Measurements from ENCODE around the gene ADAMTS4. TPM values are rescaled to one million over a fixed set of nuclear protein-coding genes. Genes with fewer than 3 reads are reported as not detected.

ADAMTS4 gene
- total and polyA plus RNA-seq, 9 of the 15 experiments (the other 6 are each of a cell fraction or from before 2014, with no cell fraction given): 0.07 to 3.7 (median 0.41) TPM

DNA sequence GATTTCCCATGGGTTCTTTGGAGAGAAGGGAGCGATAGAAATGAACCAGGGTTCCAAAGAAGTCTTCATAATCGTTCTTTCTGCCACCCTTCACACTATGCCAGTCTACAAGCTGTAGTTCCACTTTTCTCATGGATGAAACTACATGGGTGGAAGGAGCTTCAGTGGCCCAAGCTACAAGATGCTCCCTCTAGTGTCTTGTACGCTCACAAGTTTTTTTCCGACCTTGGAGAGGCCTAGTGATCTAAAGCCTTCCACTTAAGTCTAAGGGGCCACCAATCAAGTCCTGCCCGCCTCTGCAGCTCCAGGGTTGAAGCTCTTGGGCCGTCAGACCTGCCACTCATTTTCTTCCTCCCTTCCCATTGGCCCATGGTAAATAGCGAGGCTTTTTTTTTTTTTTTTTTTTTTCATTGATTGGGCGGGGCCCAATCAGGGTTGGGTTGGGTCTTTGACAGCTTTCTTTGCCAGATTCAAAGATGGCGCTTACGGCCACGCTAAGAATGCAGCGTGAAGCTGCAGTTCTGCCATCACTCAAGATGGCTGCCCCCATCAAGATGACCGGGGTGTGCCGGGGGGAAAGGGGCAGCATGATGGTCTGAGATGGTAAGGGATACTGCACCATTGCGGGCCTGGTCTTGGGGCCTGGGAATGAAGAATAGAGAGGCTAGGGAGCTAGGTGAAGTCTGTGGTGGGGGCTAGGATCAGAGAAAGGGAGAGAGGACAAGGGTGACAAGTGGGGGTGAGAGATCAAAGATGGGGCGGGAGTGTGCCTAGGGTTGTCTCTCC, 26.9 kb upstream of the ADAMTS4 start, which contains the start of gene TOMM40L (continued):
- TF ChIP-seq, protein P1, sequence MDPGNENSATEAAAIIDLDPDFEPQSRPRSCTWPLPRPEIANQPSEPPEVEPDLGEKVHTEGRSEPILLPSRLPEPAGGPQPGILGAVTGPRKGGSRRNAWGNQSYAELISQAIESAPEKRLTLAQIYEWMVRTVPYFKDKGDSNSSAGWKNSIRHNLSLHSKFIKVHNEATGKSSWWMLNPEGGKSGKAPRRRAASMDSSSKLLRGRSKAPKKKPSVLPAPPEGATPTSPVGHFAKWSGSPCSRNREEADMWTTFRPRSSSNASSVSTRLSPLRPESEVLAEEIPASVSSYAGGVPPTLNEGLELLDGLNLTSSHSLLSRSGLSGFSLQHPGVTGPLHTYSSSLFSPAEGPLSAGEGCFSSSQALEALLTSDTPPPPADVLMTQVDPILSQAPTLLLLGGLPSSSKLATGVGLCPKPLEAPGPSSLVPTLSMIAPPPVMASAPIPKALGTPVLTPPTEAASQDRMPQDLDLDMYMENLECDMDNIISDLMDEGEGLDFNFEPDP (CRISPR knock-in tag; IDR thresholded peaks at IDR 0.05): no peak
- TF ChIP-seq MAFK (IDR thresholded peaks at IDR 0.05; ENCODE audit: low read length) (no peak), ZNF263 (CRISPR knock-in tag; IDR thresholded peaks at IDR 0.05; ENCODE audit: borderline replicate concordance) (0 out of 2 replicates have a peak, but pooled peaks have one; percentile 20), HIVEP1 (CRISPR knock-in tag; IDR thresholded peaks at IDR 0.05) (no peak), MTA1 (IDR thresholded peaks at IDR 0.05; ENCODE audit: borderline replicate concordance) (0 out of 2 replicates have a peak, but pooled peaks have one; percentile 10), NFIC (IDR thresholded peaks at IDR 0.05) (peak; percentile 12; the same call in 1 of the 2 replicates), SRSF3 (IDR thresholded peaks at IDR 0.05; ENCODE audit: insufficient read depth, low read length) (no peak), RBM25 (IDR thresholded peaks at IDR 0.05; ENCODE audit: low read depth, low read length, severe bottlenecking) (peak; percentile 88), CBFA2T3 (IDR thresholded peaks at IDR 0.05) (no peak), POLR2B (IDR thresholded peaks at IDR 0.05; ENCODE audit: low read depth, partially characterized antibody) (peak; percentile 39), IFI16 (CRISPR knock-in tag; IDR thresholded peaks at IDR 0.05) (no peak), ESRRA (IDR thresholded peaks at IDR 0.05; ENCODE audit: borderline replicate concordance, low read depth) (peak; percentile 89)
- TF ChIP-seq, protein P2, sequence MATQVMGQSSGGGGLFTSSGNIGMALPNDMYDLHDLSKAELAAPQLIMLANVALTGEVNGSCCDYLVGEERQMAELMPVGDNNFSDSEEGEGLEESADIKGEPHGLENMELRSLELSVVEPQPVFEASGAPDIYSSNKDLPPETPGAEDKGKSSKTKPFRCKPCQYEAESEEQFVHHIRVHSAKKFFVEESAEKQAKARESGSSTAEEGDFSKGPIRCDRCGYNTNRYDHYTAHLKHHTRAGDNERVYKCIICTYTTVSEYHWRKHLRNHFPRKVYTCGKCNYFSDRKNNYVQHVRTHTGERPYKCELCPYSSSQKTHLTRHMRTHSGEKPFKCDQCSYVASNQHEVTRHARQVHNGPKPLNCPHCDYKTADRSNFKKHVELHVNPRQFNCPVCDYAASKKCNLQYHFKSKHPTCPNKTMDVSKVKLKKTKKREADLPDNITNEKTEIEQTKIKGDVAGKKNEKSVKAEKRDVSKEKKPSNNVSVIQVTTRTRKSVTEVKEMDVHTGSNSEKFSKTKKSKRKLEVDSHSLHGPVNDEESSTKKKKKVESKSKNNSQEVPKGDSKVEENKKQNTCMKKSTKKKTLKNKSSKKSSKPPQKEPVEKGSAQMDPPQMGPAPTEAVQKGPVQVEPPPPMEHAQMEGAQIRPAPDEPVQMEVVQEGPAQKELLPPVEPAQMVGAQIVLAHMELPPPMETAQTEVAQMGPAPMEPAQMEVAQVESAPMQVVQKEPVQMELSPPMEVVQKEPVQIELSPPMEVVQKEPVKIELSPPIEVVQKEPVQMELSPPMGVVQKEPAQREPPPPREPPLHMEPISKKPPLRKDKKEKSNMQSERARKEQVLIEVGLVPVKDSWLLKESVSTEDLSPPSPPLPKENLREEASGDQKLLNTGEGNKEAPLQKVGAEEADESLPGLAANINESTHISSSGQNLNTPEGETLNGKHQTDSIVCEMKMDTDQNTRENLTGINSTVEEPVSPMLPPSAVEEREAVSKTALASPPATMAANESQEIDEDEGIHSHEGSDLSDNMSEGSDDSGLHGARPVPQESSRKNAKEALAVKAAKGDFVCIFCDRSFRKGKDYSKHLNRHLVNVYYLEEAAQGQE (IDR thresholded peaks at IDR 0.05; ENCODE audit: borderline replicate concordance): peak; percentile 67; the same call in 1 of the 2 replicates
- TF ChIP-seq, protein P2 (CRISPR knock-in tag; IDR thresholded peaks at IDR 0.05; ENCODE audit: low read depth): no peak
- TF ChIP-seq, protein P3, sequence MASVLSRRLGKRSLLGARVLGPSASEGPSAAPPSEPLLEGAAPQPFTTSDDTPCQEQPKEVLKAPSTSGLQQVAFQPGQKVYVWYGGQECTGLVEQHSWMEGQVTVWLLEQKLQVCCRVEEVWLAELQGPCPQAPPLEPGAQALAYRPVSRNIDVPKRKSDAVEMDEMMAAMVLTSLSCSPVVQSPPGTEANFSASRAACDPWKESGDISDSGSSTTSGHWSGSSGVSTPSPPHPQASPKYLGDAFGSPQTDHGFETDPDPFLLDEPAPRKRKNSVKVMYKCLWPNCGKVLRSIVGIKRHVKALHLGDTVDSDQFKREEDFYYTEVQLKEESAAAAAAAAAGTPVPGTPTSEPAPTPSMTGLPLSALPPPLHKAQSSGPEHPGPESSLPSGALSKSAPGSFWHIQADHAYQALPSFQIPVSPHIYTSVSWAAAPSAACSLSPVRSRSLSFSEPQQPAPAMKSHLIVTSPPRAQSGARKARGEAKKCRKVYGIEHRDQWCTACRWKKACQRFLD (CRISPR knock-in tag; IDR thresholded peaks at IDR 0.05): peak; percentile 89
- TF ChIP-seq, protein P4, sequence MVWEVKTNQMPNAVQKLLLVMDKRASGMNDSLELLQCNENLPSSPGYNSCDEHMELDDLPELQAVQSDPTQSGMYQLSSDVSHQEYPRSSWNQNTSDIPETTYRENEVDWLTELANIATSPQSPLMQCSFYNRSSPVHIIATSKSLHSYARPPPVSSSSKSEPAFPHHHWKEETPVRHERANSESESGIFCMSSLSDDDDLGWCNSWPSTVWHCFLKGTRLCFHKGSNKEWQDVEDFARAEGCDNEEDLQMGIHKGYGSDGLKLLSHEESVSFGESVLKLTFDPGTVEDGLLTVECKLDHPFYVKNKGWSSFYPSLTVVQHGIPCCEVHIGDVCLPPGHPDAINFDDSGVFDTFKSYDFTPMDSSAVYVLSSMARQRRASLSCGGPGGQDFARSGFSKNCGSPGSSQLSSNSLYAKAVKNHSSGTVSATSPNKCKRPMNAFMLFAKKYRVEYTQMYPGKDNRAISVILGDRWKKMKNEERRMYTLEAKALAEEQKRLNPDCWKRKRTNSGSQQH (CRISPR knock-in tag; IDR thresholded peaks at IDR 0.05): peak; percentile 90; the same call in 1 of the 2 replicates
